ENCODE measurements around the gene TTI1. TPM values are rescaled to one million over a fixed set of nuclear protein-coding genes. Genes with fewer than 3 reads are reported as not detected.

TTI1 gene
- total and polyA plus RNA-seq, 3 donors from 2014 or later, result 24.1 to 30.5 (median 26.0) TPM

DNA sequence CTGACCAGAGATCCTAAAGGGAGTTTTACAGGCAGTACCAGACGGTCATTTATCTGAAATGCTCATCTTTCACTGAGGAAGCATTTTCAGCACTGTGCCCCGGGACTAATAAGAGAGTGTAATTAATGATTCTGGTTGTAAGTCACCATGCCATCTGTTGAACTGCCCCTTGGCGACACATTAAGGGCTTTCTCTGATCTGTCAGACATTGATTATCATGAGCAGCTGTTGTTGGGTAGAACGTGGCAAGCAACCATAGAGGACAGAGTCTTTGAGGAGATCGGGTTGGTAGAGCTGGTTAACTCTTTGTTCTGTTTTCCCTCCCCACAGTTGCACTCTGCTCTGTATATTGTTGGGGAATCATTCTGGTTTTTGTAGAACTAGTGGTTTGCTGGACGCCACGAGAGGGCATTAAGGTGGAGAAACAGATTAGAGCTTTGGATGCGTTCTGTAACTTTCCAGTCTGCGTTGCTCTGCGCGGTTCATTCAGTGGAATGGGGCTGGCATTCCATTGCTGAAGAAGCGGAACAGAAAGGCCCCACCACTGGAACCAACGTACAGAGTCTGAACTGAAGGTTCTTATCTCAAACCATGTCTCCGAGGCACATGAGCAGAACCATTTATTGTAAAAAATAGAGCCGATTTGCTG is 34.6 kb upstream of the TTI1 start:
- intact Hi-C loops (cut with DNase I; ENCODE audit: low total_unique reads), result loop anchor here (10.0 kb wide), 2 partner anchors 97 to 157 kb away; partner anchors contain the start of gene TGM2

DNA sequence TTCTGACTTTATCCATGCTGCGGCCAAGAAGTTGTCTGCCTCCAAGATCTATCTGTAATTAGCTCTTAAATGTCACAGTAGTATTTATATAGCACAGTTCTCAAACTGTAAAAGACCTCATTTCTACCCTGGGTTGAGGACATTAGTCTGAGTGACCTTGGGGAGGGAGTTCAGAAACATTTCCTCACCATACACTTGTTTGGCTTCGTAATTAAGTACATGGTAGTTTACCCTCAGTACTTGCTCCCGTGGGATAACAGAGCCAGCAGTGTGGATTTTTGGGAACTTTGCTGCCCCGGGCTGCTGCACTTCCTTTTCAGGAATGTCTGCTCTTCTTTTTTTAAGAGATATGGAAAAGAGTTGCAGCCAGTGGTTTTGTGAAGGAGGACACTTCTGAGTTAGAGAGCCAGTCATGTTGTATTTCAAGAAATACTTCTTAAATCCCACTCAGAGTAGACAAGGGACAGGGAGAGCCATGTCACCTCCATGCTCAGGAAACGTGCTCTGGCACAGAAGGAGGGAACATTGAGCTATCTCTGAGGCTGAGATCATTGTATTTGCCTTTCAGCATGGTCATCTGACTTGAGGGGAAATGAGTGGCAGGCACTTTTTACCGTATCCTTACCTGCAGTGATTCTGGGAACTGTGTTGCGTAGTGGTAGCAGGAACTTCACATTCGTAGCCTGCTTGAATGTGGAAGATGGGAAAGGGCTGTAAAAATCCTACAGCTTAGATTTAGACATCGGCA is 33.9 kb upstream of the TTI1 start:
- no peak for DNase-seq
- Histone ChIP-seq H3K36me3 (ENCODE audit: low read depth, missing control alignments) (no peaks in the 10 kb centered on the region), H3K4me1 (no peaks in the 10 kb centered on the region), H3K27ac (no peak overlapping the region), H3K27me3 (no peaks in the 10 kb centered on the region), H3K9me3 (no peaks in the 10 kb centered on the region), H3K4me3 (no peak overlapping the region)
- intact Hi-C loops (cut with DNase I; ENCODE audit: low total_unique reads), result loop anchor here (10.0 kb wide), 2 partner anchors 98 to 158 kb away; partner anchors contain the start of gene TGM2
- TF ChIP-seq, protein P1, sequence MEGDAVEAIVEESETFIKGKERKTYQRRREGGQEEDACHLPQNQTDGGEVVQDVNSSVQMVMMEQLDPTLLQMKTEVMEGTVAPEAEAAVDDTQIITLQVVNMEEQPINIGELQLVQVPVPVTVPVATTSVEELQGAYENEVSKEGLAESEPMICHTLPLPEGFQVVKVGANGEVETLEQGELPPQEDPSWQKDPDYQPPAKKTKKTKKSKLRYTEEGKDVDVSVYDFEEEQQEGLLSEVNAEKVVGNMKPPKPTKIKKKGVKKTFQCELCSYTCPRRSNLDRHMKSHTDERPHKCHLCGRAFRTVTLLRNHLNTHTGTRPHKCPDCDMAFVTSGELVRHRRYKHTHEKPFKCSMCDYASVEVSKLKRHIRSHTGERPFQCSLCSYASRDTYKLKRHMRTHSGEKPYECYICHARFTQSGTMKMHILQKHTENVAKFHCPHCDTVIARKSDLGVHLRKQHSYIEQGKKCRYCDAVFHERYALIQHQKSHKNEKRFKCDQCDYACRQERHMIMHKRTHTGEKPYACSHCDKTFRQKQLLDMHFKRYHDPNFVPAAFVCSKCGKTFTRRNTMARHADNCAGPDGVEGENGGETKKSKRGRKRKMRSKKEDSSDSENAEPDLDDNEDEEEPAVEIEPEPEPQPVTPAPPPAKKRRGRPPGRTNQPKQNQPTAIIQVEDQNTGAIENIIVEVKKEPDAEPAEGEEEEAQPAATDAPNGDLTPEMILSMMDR (IDR thresholded peaks at IDR 0.05), result no peak
- no peak for TF ChIP-seq POLR2A (IDR thresholded peaks at IDR 0.05)
- 70 to 71% methylated on average over 9 of the region's 9 CpGs for WGBS, 2 donors

More for the DNA sequence above, 34.6 kb upstream of the TTI1 start:
- no peak for TF ChIP-seq POLR2A (IDR thresholded peaks at IDR 0.05)
- TF ChIP-seq, protein P1 (IDR thresholded peaks at IDR 0.05), result no peak
- Histone ChIP-seq H3K9me3 (no peaks in the 10 kb centered on the region), H3K4me1 (no peaks in the 10 kb centered on the region), H3K4me3 (no peak overlapping the region), H3K27ac (no peak overlapping the region), H3K27me3 (no peaks in the 10 kb centered on the region), H3K36me3 (ENCODE audit: low read depth, missing control alignments) (no peaks in the 10 kb centered on the region)
- WGBS, 2 donors, result 90% methylated on average over 15 of the region's 15 CpGs
- no peak for DNase-seq

DNA sequence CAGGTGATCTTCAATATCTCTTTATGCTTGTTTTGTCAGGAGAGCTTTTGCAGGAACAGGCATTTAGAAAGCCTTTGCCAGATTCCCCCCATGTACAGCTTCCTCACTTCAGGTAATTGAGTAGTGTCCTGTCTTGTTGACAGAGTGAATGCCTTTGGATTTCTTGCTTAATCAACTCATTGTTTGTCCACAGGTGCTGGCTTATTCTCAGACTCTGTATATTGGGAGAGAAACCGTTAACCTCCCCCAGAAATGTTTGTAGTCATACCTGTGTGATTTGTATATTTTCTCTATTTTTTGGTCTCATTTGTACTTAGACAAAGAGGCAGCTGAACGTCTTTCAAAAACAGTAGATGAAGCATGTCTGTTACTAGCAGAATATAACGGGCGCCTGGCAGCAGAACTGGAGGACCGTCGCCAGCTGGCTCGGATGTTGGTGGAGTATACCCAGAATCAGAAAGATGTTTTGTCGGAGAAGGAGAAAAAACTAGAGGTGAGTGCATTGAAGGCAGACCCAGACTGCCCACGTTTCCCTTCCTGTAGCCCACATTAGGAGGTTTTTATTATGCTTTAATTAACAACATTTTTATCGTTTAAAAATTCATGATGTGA is 32.6 kb upstream of the TTI1 start:
- no peaks in the 10 kb centered on the region for H3K4me1 ChIP-seq
- intact Hi-C loops (cut with DNase I; ENCODE audit: low total_unique reads), result loop anchor here (10.0 kb wide), 2 partner anchors 99 to 159 kb away; partner anchors contain the start of gene TGM2
- 75 to 82% methylated on average over 10 of the region's 10 CpGs for WGBS, 2 donors
- no peaks in the 10 kb centered on the region for H3K27me3 ChIP-seq
- no peak for DNase-seq
- no peak overlapping the region for H3K27ac ChIP-seq
- no peak for TF ChIP-seq POLR2A (IDR thresholded peaks at IDR 0.05)
- TF ChIP-seq, protein P1 (IDR thresholded peaks at IDR 0.05), result no peak
- H3K4me3 ChIP-seq, result no peak overlapping the region
- no peaks in the 10 kb centered on the region for H3K9me3 ChIP-seq
- H3K36me3 ChIP-seq (ENCODE audit: low read depth, missing control alignments), result no peaks in the 10 kb centered on the region

DNA sequence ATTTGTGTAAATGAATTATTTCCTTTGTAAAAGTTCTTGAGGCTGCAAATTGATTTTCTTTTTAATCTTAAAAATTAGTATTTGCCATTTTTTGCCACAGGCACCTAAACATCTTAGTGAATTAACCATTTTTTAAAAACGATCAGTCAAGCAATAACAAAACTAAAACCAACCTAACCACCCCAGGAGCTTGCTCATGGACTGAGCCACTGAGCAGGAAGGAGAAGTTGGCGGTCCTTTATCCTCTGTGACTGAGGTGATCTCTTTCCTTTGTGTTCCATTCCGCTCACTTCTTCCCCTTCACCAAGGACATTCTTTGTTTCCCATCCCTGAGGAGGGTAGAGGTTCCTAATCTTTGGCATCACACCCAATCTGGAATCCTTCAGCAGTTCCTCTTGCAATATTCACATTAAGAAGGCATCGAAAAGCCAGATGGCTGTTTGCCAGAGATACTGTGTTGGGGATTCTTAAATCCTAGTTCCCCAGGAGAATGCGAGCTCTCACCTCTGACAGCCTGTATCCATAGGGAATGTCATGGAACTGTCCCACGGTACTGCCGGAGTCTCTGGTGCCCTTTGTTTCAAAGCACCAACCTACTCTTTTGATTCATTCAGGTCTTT is 30.8 kb upstream of the TTI1 start:
- Histone ChIP-seq H3K4me1 (no peaks in the 10 kb centered on the region), H3K9me3 (no peaks in the 10 kb centered on the region), H3K27me3 (no peaks in the 10 kb centered on the region), H3K36me3 (ENCODE audit: low read depth, missing control alignments) (no peaks in the 10 kb centered on the region), H3K4me3 (no peak overlapping the region), H3K27ac (no peak overlapping the region)
- WGBS, 2 donors, result 82 to 85% methylated on average over 7 of the region's 7 CpGs
- DNase-seq, result no peak
- intact Hi-C loops (cut with DNase I; ENCODE audit: low total_unique reads), result loop anchor here (10.0 kb wide), 2 partner anchors 101 to 161 kb away; partner anchors contain the start of gene TGM2
- TF ChIP-seq, protein P1 (IDR thresholded peaks at IDR 0.05), result no peak
- no peak for TF ChIP-seq POLR2A (IDR thresholded peaks at IDR 0.05)
